Head of caudate nucleus (tissue), 42 donors: ENCODE results near the gene ANO3.
"Not testable (repeated sequence)": the region's sequence is repeated elsewhere in the genome, so short reads cannot be mapped to it uniquely, and the experiment has no call there.

Experiments used
- DNase-seq, 42 donors: peaks; one replicate each; pipeline versions ENCODE4 v3.0.0 to v3.0.0-alpha.2; 2020 to 2021; ENCODE audit warnings: mixed read lengths in 7 of 42
- intact Hi-C: fragments of 100-400 bp; cut with DNase I; formaldehyde crosslinking; loops from one replicate; pipeline ENCODE4 v1.15.0; 2022

The ANO3 gene

DNA sequence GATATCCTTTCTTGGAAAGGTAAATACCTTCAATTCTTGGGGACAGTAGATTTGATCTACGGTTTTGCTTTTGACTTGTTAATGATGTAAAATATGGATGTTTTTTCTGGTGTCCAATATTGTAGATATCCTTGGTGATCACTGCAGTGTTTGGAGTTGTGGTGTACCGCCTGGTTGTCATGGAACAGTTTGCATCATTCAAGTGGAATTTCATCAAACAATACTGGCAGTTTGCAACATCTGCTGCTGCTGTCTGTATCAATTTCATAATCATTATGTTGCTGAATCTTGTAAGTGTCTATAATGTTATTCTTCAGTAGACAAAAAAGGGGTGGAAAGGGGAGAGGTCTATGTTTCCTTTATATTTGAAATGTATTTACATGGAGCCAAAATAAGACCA is 267.5 kb downstream of the ANO3 start:
- intact Hi-C loops: no loop called here
- no peak for DNase-seq

DNA sequence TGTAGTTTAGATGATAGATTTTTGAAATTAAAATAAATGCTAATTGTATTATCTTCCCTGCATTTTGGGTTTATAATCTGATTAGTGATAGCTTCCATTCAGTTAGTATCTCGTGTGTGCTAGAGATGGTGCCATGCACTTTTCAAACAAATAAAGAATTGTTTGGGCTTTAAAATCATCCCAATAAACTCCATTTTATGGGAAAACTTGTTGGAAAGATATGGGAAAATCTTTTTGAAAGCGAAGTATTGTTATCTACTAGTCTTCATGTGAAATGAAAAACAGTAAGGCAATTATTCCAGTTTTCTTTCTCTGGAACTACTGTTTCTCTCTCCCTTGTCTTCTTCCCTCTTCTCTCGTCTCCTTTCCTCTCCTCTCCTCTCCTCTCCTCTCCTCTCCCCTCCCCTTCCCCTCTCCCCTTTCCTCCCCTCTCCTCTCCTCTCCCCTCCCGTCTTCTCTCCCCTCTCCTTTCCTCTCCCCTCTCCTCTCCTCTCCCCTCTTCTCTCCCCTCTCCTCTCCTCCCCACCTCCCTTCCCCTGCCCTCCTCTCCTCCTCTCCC is 268.0 kb downstream of the ANO3 start:
- DNase-seq: no peak
- intact Hi-C loops: no loop called here

DNA sequence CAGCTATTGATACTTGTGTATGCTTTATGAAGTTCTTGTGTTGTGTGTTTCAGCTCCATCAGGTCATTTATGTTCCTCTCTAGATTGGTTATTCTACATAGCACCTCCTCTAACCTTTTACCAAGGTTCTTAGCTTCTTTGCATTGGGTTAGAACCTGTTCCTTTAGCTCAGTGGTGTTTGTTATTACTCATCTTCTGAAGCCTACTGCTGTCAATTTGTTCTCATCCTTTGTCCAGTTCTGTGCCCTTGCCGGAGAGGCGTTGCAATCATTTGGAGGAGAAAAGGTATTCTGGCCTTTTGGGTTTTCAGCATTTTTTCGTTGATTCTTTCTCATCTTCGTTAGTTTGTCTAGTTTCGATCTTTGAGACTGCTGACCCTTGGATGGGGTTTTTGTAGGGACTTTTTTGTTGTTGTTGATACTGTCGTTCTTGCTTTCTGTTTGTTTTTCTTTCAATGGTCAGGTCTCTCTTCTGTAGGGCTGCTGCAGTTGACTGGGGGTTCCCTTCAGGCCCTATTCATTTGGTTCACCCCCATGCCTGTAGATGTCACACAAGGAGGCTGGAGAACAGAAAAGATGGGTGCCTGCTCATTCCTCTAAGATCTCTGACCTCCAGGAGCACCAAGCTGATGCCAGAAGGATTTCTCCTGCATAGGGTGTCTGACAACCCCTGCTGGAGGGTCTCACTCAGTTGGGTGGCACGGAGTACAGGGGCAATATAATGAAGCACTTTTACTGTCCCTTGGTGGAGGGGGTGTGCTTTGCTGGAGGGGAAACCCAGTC is 276.0 kb downstream of the ANO3 start:
- intact Hi-C loops: no loop called here
- no peak for DNase-seq

DNA sequence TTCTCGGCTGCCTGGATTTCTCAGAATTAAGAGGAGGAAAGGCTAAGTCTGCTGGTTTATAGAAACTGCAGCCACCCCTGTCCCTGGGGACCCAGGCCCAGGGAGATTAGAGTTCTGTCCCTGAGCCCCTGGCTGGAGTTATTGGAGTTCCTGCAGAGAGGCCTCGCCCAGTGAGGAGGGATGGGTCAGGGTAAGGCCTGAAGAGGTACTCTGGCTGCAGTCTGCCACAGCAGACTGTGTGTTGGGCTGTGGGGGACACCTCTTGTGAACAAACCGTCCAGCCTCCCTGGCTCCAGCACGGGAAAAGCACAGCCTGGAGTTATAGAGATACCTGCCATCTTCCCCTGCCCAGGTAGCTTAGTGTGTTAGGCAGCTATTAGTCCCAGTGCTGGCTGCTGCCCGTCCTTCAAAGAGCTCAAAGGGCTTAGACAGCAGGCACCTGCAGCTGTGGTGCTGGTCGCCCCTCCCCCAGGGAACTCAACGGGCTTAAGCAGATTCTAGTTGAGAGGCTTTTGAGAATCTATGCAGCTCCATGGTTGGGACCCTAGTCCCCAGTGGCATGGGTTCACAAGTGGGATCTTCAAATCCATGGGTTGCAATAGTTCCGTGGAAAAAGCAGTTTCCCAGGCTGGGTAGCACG is 276.7 kb downstream of the ANO3 start:
- intact Hi-C loops: no loop called here
- DNase-seq: no peak

DNA sequence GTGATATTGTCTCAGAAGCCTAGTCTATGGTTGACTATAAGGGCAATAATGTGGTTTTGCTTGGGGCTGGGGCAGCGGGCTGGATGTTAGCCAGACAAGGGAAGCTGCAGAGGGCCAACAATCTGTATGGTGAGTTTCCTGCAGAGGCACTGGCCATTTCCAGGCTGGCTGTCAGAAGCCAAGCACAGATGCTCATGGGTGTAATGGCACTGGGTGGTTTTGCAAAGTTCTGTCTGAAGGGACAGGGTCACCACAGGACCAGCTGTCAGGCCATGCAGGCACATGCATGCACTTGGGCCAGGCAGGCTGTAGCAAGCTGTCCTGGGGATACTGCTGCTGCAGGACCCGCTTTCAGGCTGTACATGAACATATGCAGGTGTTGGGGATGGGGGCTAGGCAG is 281.8 kb downstream of the ANO3 start:
- DNase-seq: no peak
- intact Hi-C loops: no loop called here

DNA sequence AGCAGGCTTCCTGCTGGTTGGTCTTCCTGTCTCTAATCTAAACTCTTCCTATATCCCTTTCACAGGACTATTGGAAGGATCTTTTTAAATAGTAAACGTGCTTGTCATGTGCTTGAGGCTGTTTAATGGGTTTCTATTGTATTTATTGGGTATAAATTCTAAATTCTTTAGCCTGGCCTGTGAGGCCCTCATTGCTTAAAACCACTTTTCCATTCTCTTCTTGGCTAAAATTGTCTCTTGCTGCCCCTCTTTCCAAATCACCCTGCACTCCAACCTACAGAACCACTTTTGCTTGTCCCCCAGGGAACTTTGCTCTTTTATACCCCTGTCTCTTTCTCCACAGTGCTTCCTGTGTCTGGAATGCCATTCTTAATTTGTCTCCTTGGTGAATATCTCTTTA is 286.5 kb downstream of the ANO3 start:
- intact Hi-C loops: no loop called here
- no peak for DNase-seq

DNA sequence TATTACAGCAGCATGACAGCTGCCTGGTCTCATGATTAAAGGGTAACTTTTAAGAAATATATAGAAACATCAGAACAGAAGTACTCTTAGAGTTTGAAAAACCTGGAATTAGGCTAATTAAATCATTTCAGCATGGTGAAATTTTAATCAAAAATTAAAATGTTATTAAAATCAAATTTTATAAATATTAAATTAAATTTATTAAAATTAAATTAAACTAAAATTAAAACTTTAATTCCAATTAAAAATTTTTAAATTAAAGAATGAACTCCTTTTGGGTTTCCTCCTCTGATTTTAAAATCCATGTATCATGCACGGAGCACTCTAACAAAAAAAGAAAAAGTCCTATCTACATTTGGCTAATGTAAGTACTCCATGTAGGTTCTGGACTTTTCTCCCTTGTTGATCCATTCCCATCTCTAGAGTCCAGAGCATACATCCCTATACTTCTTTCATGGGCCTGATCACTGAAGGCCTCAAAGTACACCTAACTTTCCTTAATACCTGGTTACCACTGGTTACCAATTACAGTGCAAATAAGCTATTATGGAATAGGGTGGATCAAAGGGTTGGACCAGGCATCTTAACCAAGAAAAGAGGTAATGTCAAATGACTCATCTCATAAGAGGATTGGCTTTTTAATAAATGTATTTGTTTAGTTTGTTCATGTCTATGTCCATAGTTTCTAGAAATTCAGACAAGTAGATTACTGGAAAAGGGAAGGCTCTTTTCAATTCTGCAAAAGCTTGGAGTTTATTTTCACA is 288.5 kb downstream of the ANO3 start:
- intact Hi-C loops: no loop called here
- DNase-seq: no peak

DNA sequence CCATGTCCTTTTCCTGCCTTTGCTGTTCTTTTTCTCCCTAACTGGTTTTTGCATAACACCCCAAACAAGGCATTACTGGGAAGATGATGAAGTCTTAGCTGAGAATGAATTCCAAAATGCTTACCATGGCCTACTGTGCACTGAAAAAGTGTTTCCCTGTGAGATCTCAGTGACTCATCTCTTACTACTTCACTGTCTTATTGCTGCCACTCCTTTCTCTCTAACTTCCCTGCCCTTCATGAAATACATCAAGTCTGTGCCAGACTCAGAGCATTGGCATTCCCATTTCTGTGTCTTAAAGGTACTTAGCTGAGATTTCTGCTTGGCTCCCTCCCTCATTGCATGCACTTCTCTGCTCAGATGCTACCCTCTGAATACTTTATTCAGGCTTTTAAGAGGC is 289.2 kb downstream of the ANO3 start:
- DNase-seq: peak in 4 of 42 donors; percentile 10 to 46 (median 32)
- intact Hi-C loops: no loop called here

DNA sequence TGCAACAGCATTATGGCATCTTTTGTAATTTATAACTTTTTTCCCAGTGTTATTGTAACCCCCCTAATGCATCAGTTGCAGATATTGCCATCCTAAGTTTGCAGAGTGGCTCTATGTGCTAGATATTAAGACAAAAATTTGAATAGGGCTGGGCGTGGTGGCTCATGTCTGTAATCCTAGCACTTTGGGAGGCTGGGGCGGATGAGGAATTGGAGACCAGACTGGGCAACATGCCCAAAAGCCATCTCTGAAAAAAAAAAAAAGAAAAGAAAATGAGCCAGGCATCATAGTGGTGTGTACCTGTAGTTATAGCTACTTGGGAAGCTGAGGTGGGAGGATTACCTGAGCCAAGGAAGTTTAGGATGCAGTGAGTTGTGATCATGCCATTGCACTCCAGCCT is 290.3 kb downstream of the ANO3 start:
- no peak for DNase-seq
- intact Hi-C loops: no loop called here

DNA sequence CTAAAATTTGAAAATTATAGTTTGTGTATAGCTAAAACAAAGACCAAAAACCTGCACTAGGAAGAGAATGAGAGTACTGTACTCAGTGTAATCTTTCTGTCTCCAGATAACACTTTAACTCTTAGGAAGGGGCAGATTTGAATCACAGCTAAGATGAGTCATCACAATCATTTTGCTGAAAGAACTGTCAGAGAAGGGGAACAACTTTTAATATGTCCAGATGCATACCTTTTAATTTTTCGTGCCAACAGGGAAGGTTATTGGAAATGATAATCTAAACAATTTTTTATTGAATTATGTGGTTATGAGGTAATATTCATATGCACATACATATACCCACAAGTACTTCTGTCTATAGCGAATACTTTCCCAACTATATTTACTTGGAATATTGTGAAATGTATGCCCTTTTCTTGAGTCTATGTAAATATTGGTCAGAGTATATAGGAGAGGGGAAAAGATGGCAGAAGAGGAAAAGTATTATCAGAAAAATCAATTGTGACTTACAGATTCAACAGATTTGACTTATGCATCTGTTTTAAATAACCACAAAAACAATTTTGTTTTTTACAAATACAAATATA is 291.2 kb downstream of the ANO3 start:
- no peak for DNase-seq
- intact Hi-C loops: no loop called here

DNA sequence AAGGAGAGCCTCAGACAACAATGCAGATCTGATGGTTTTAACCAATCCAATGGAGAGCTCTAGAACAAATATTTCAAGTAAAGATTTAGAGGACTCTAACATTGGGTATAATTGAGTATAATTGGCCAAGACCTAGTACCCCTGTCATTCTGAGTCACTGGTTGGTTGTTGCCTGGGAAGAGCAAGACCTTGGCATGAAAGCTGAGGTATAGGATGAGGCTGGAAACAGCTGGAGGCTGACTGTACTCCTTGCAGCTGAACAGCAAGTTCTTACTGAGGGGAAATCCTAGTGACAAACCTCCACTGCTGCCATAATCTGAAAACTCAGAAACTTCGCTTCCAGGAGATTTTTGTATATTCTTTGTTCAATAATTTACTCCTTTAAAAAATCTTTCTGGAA is 294.4 kb downstream of the ANO3 start:
- intact Hi-C loops: no loop called here
- no peak for DNase-seq

DNA sequence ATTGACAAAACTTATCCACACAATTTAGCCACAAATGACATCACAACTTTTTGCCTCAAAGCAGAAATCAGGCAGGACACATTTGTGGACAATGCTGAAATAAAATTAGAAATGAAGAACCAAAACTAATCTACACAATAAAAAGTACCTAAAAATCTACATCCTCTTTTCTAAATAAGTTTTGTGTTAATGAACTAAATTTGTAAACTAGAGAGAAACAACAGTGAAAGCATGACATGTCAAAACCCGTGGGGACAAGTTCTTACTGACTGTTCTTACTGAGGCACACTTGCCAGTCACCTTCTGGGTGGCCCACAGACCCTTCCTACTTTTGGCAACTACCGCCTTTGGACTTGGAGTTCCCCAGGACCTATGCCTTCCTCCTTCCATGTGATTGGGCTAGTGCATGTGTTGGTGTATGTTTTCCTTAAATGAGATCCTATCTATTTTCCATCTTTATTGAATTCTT is 300.8 kb downstream of the ANO3 start:
- no peak for DNase-seq
- intact Hi-C loops: no loop called here

DNA sequence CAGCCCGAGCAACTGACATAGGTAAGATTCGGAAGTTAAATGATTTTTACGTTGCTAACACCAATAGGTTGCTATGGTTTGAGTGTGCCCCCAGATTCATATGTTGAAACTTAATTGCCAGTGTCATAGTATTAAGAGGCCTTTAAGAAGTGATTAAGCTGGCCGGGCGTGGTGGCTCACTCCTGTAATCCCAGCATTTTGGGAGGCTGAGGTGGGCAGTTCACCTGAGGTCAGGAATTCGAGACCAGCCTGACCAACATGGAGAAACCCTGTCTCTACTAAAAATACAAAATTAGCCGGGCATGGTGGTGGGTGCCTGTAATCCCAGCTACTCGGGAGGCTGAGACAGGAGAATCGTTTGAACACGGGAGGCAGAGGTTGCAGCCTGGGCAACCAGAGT is 311.4 kb downstream of the ANO3 start:
- DNase-seq, intact Hi-C loops: not testable (repeated sequence)

DNA sequence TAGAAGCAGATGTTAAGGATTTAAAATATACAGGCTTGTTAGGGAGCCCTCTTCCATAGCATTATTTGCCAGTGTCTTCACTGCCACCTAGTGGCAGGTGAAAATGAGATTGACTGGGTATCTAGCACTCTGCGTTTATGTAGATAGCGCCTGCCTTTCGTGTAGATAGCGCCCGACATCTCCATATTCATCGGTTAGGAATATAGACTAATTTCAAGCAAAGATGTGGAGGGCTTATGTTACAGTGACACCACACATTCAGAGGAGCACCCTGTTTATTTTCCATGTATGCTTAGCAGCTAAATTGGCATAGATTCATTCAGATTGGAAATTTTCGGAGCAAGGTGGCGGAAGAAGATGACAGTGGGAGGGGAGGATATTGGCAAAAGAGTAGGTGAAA is 318.0 kb downstream of the ANO3 start:
- DNase-seq: peak in 32 of 42 donors; percentile 19 to 77 (median 47)
- intact Hi-C loops: no loop called here

DNA sequence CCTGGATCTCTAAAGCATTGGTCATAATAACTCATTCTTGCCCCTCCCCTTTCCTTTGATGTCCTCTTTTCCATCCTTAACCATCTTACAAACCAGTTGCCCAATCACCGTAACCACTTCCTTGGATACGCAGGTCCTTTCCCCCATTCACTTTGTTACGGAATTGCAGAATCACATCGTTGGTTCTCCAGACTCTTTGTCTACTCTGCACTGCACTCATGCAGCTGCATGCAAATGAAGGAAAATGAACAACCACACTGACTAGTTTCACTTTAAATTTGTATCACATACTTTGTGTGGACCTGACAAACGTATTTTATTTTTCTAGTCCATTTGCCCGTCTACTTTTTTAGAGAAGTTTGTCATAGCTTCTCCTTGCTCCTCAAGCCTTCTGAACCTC is 320.0 kb downstream of the ANO3 start:
- intact Hi-C loops: no loop called here
- no peak for DNase-seq

DNA sequence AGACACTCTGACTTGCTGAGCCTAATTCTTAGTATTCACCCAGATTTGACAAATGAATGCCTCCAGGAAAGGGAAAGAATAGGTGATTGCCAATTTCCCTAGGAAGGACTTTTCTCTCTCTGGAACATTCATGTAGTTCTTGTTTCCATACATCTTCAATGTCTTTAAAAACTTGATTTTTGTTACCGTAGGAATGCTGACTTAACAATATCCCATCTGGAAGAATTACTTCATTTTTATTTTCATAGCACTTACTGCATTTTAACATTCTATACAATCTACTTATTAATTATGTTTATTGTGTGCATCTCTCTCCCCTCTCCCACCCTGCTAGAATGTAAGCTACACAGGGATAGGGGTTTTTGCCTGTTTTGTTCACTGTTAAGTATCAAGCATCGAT is 323.4 kb downstream of the ANO3 start:
- intact Hi-C loops: no loop called here

DNA sequence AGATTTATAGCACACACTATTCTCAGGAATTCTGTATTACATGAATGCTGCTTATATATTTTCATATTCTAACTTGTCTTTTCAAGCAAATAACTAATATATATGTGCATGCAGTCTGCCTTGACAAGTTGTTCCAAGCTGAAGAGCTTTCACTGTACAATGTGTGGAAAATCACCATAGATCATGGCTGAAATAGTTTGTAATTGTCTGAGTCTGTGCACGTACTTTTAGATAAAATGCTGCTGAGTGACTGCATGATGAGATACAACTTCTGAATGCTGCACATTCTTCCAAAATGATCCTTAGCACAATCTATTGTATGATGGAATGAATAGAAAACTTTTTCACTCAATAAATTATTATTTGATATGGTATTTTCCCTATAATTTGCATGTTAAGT is 331.0 kb downstream of the ANO3 start:
- intact Hi-C loops: no loop called here
- DNase-seq: no peak

More for the DNA sequence above, 323.4 kb downstream of the ANO3 start:
- no peak for DNase-seq

DNA sequence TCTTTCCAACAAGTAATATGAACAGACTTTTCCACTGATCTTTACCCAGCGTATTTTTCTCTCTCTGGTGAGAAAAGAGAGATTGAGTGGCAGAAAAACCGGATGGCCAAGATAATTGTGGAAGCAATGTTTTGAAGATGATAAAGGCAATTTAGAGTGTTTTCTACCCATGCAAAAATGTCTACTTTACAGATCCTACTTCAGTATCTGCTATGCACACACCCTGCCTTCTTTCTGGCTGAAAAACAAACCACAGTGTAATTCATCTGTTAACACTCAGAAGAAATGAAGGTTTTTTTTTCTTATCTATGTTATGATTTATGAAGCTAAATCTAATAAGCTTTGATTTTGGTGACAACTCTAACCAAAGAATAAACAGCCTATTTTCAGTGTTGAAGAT is 333.1 kb downstream of the ANO3 start:
- intact Hi-C loops: no loop called here
- DNase-seq: no peak

DNA sequence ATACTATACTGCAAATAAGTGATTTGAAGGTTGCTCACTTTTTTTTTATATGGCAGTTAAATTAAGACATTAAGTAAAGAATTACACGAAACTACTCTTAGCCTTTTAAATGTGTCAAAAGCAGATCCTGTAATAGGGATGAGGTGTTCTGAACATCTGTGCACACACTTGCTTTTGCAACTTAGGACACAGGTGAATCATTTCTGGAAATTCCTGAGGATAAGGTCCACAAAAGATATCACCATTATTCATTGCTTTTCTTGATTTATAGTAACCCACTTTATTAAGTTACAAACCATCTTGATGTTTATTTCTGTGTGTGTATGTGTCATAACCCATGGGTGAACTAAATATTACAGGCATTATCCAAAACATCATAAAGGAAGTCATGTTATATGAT is 334.0 kb downstream of the ANO3 start:
- intact Hi-C loops: no loop called here
- no peak for DNase-seq
